ENCODE measurements around the gene PCDHGA1.
A peak's percentile ranks its signal among the peaks of the same experiment; 100 is the strongest.

Gene PCDHGA1

GRCh38 chr5:141484641-141485311, 154.5 kb downstream of the PCDHGA1 start, which contains the start of gene PCDHGC4:
Gene PCDHGC4, plus strand, starts transcription at chr5:141485030. Its CDS starts 144 bp downstream, at chr5:141485174.
- TF ChIP-seq, protein P1, sequence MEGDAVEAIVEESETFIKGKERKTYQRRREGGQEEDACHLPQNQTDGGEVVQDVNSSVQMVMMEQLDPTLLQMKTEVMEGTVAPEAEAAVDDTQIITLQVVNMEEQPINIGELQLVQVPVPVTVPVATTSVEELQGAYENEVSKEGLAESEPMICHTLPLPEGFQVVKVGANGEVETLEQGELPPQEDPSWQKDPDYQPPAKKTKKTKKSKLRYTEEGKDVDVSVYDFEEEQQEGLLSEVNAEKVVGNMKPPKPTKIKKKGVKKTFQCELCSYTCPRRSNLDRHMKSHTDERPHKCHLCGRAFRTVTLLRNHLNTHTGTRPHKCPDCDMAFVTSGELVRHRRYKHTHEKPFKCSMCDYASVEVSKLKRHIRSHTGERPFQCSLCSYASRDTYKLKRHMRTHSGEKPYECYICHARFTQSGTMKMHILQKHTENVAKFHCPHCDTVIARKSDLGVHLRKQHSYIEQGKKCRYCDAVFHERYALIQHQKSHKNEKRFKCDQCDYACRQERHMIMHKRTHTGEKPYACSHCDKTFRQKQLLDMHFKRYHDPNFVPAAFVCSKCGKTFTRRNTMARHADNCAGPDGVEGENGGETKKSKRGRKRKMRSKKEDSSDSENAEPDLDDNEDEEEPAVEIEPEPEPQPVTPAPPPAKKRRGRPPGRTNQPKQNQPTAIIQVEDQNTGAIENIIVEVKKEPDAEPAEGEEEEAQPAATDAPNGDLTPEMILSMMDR (IDR thresholded peaks at IDR 0.05; ENCODE audit: low read depth, low read length), result no peak
- no peak within 1 kb of the TSS for H3K4me3 ChIP-seq (ENCODE audit: low read depth, low read length)

GRCh38 chr5:141485321-141486055, 155.2 kb downstream of the PCDHGA1 start:
- TF ChIP-seq, protein P1 (IDR thresholded peaks at IDR 0.05; ENCODE audit: low read depth, low read length), result no peak
- H3K4me3 ChIP-seq (ENCODE audit: low read depth, low read length), result no peak overlapping the region

GRCh38 chr5:141486091-141486490, 155.8 kb downstream of the PCDHGA1 start:
- TF ChIP-seq, protein P1 (IDR thresholded peaks at IDR 0.05; ENCODE audit: low read depth, low read length), result no peak
- H3K4me3 ChIP-seq (ENCODE audit: low read depth, low read length), result no peak overlapping the region

GRCh38 chr5:141487131-141487530, 156.8 kb downstream of the PCDHGA1 start:
- TF ChIP-seq, protein P1 (IDR thresholded peaks at IDR 0.05; ENCODE audit: low read depth, low read length), result no peak
- H3K4me3 ChIP-seq (ENCODE audit: low read depth, low read length), result no peak overlapping the region

- H3K4me3 ChIP-seq (ENCODE audit: low read depth, low read length), result 0 out of 2 replicates have a peak within 1 kb of the TSS, but pooled peaks have one; percentile 17
- TF ChIP-seq, protein P1 (IDR thresholded peaks at IDR 0.05; ENCODE audit: low read depth, low read length), result no peak
Observed at GRCh38 chr5:141488591-141489561, 158.6 kb downstream of the PCDHGA1 start, which contains the start of gene PCDHGC5. Gene PCDHGC5, plus strand, starts transcription at chr5:141489081. Its CDS starts 160 bp downstream, at chr5:141489241.

- TF ChIP-seq, protein P1 (IDR thresholded peaks at IDR 0.05; ENCODE audit: low read depth, low read length), result no peak
- no peak overlapping the region for H3K4me3 ChIP-seq (ENCODE audit: low read depth, low read length)
Observed at GRCh38 chr5:141489841-141490240, 159.5 kb downstream of the PCDHGA1 start.

All from WI38 (cell line).